K562 (cell line): ENCODE results near the gene SLC1A4. TPM values are rescaled to one million over a fixed set of nuclear protein-coding genes. Genes with fewer than 3 reads are reported as not detected.

Experiments used
- CREB1 ChIP-seq, 2 experiments: sonication (generic) in 1 of 2; formaldehyde crosslinking in 1 of 2; IDR thresholded peaks; 2 replicates each; pipeline versions ENCODE4 v1.6.1 to v1.8.0; 2012 to 2022; ENCODE audit warnings: inconsistent platforms in 1 of 2, mild to moderate bottlenecking in 1 of 2, missing genetic modification reagents in 1 of 2, moderate library complexity in 1 of 2
- EP300 ChIP-seq: IDR thresholded peaks from 2 replicates; pipeline ENCODE4 v1.6.1; 2012; ENCODE audit warnings: low read length, improper control_type of control experiment
- ERF ChIP-seq: fragments of 450-650 bp; formaldehyde crosslinking; IDR thresholded peaks from 2 replicates; pipeline ENCODE4 v1.4.0; 2020; ENCODE audit warnings: mild to moderate bottlenecking, mixed read lengths
- FOXA3 ChIP-seq, 2 experiments: fragments of 450-650 bp in 1 of 2; sonication (generic) in 1 of 2; formaldehyde crosslinking; IDR thresholded peaks in 1 of 2; conservative IDR thresholded peaks in 1 of 2; 2 replicates each; pipeline versions ENCODE4 v1.4.0 to v1.8.0; 2020 to 2022; ENCODE audit warnings: mild to moderate bottlenecking in 2 of 2, missing genetic modification reagents in 1 of 2
- GATA2 ChIP-seq: sonication (generic); formaldehyde crosslinking; IDR thresholded peaks from 2 replicates; pipeline ENCODE4 v1.4.0; 2020; ENCODE audit warnings: mild to moderate bottlenecking, missing genetic modification reagents
- HDAC6 ChIP-seq: IDR thresholded peaks from 2 replicates; pipeline ENCODE4 v1.6.1; 2012; ENCODE audit warnings: low read depth, mild to moderate bottlenecking, control low read depth, inconsistent platforms, low read length, moderate library complexity
- HMGN3 ChIP-seq: IDR thresholded peaks from 2 replicates; pipeline ENCODE4 v1.6.1; 2011; ENCODE audit warnings: borderline replicate concordance, low read depth, mild to moderate bottlenecking, mixed read lengths, low read length; ENCODE audit not compliant: insufficient read length; ENCODE audit errors: extremely low read depth
- MEF2A ChIP-seq: IDR thresholded peaks from 2 replicates; pipeline ENCODE4 v1.6.1; 2011; ENCODE audit warnings: low read depth, mild to moderate bottlenecking, low read length, moderate library complexity; ENCODE audit not compliant: control insufficient read depth
- MXI1 ChIP-seq: IDR thresholded peaks from 2 replicates; pipeline ENCODE4 v1.6.1; 2011; ENCODE audit warnings: low read depth, mild to moderate bottlenecking, improper control_type of control experiment, low read length
- NFXL1 ChIP-seq: fragments of 450-650 bp; formaldehyde crosslinking; IDR thresholded peaks from 2 replicates; pipeline ENCODE4 v1.4.0; 2021; ENCODE audit warnings: mild to moderate bottlenecking
- POLR2AphosphoS5 ChIP-seq: IDR thresholded peaks from 2 replicates; pipeline ENCODE4 v1.6.1; 2011; ENCODE audit warnings: mild to moderate bottlenecking, low read depth, low read length, moderate library complexity; ENCODE audit not compliant: control insufficient read depth, insufficient read depth
- SNRNP70 ChIP-seq: fragments of 200-400 bp; formaldehyde crosslinking; optimal IDR thresholded peaks from 2 replicates; pipeline ENCODE3; 2017; ENCODE audit warnings: low read depth, low read length
- STAT5B ChIP-seq: fragments of 250-450 bp; sonication (Bioruptor Pico); IDR thresholded peaks from 2 replicates; pipeline ENCODE4 v1.8.0; 2021; ENCODE audit warnings: mild to moderate bottlenecking, inconsistent platforms
- ZBTB17 ChIP-seq: fragments of 450-650 bp; formaldehyde crosslinking; IDR thresholded peaks from 2 replicates; pipeline ENCODE4 v1.4.0; 2020; ENCODE audit warnings: mild to moderate bottlenecking
- ZC3H11A ChIP-seq: IDR thresholded peaks from 2 replicates; pipeline ENCODE4 v1.6.1; 2012; ENCODE audit warnings: low read depth, low read length, improper control_type of control experiment
- ZSCAN29 ChIP-seq: fragments of 450-650 bp; IDR thresholded peaks from 2 replicates; pipeline ENCODE4 v1.6.1; 2017
- polyA plus RNA-seq, 8 experiments: library from polyadenylated mRNA; depleted of rRNA in 4 of 8; stranded (reverse) in 5 of 8; unstranded in 3 of 8; fragments of >200 nt; fragmentation: Nextera tagmentation in 2 of 8; fragmentation: Illumina TruSeq in 1 of 8; extraction: Ambion mirVana in 2 of 8; extraction: Trizol in 1 of 8; gene quantifications; 2 replicates each; pipeline versions ENCODE4 v1.2.1 to v1.2.3, GENCODE V29; 2011 to 2014; ENCODE audit warnings: inconsistent platforms in 1 of 8, missing spikeins in 1 of 8
- total RNA-seq, 7 experiments: library from RNA; depleted of rRNA in 6 of 7; stranded (reverse); fragments of >200 nt in 6 of 7; fragmentation: Illumina TruSeq in 2 of 7; extraction: Trizol in 2 of 7; gene quantifications; 2 replicates each; pipeline versions ENCODE4 v1.2.1 to v1.2.3, GENCODE V29; 2011 to 2021; ENCODE audit warnings: low replicate concordance in 1 of 7
- TF ChIP-seq, protein P1 (sequence below): sonication (generic); formaldehyde crosslinking; IDR thresholded peaks from 2 replicates; pipeline ENCODE4 v1.8.0; 2022; ENCODE audit warnings: mild to moderate bottlenecking, missing genetic modification reagents
- TF ChIP-seq, protein P2 (sequence below): conservative IDR thresholded peaks from 2 replicates; pipeline ENCODE4 v1.6.1; 2011; ENCODE audit warnings: low read depth, mild to moderate bottlenecking, low read length; ENCODE audit not compliant: control insufficient read depth
- TF ChIP-seq, protein P3 (sequence below): sonication (generic); formaldehyde crosslinking; IDR thresholded peaks from 2 replicates; pipeline ENCODE4 v1.8.1; 2022; ENCODE audit warnings: missing genetic modification reagents
- TF ChIP-seq, protein P4 (sequence below), 2 experiments: fragments of 450-650 bp in 1 of 2; sonication (generic) in 1 of 2; formaldehyde crosslinking in 1 of 2; IDR thresholded peaks in 1 of 2; conservative IDR thresholded peaks in 1 of 2; 2 replicates each; pipeline versions ENCODE4 v1.6.1 to v1.8.1; 2016 to 2023; ENCODE audit warnings: mild to moderate bottlenecking in 2 of 2, moderate library complexity in 2 of 2, inconsistent platforms in 1 of 2, missing genetic modification reagents in 1 of 2

Gene SLC1A4
- total and polyA plus RNA-seq, 9 of the 15 experiments (the other 6 are each of a cell fraction or from before 2014, with no cell fraction given), result 4.4 to 24.0 (median 10.9) TPM

DNA sequence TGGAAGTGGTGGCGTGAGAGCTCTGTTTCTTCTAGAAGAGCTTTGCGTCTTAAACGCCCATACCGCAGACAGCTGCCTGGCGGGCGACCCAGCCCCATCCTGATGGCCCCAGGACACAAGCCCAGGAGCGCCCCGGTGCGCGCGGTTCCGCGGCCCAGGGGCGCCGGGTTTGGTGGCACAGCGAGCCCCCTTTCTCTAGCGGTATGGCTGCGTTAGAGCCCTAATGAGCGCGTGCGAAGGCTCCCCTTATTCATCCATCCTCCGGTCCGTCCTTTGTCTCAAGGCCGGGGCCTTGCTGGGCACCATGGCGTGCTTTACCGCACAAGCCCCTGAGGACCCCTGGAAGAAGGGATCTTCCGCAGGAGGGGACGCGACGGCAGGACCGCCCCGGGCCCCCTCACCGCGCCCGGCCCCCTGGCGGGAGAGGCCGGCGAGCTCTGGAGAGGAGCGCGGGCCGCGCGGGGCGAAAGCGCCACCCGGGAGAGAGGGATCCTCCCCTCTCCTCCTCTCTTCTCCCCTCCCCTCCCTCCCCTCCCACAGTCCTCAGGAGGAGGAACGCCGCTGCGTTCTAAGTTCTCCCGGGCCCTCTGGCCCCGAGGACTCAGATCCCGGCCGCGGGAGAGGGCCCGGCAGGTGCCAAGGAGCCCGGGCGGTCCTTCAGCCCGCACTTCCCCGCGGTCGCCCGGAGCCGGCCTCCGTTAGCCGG lies 626 bp upstream of the SLC1A4 start (continued):
- TF ChIP-seq HMGN3, result peak; percentile 82
- TF ChIP-seq CREB1 (IDR thresholded peaks at IDR 0.05), result no peak
- TF ChIP-seq CREB1 (CRISPR knock-in tag; IDR thresholded peaks at IDR 0.05), result 0 out of 2 replicates have a peak, but pooled peaks have one; percentile 12
- TF ChIP-seq, protein P1, sequence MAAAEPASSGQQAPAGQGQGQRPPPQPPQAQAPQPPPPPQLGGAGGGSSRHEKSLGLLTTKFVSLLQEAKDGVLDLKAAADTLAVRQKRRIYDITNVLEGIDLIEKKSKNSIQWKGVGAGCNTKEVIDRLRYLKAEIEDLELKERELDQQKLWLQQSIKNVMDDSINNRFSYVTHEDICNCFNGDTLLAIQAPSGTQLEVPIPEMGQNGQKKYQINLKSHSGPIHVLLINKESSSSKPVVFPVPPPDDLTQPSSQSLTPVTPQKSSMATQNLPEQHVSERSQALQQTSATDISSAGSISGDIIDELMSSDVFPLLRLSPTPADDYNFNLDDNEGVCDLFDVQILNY (CRISPR knock-in tag), result no peak
- peak; percentile 45; the same call in 1 of the 2 replicates for TF ChIP-seq POLR2AphosphoS5
- no peak for TF ChIP-seq ZBTB17 (CRISPR knock-in tag)
- no peak for TF ChIP-seq EP300
- TF ChIP-seq, protein P2, sequence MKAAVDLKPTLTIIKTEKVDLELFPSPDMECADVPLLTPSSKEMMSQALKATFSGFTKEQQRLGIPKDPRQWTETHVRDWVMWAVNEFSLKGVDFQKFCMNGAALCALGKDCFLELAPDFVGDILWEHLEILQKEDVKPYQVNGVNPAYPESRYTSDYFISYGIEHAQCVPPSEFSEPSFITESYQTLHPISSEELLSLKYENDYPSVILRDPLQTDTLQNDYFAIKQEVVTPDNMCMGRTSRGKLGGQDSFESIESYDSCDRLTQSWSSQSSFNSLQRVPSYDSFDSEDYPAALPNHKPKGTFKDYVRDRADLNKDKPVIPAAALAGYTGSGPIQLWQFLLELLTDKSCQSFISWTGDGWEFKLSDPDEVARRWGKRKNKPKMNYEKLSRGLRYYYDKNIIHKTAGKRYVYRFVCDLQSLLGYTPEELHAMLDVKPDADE, result no peak
- no peak for TF ChIP-seq MEF2A
- TF ChIP-seq, protein P3, sequence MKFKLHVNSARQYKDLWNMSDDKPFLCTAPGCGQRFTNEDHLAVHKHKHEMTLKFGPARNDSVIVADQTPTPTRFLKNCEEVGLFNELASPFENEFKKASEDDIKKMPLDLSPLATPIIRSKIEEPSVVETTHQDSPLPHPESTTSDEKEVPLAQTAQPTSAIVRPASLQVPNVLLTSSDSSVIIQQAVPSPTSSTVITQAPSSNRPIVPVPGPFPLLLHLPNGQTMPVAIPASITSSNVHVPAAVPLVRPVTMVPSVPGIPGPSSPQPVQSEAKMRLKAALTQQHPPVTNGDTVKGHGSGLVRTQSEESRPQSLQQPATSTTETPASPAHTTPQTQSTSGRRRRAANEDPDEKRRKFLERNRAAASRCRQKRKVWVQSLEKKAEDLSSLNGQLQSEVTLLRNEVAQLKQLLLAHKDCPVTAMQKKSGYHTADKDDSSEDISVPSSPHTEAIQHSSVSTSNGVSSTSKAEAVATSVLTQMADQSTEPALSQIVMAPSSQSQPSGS (CRISPR knock-in tag), result no peak
- TF ChIP-seq, protein P4, sequence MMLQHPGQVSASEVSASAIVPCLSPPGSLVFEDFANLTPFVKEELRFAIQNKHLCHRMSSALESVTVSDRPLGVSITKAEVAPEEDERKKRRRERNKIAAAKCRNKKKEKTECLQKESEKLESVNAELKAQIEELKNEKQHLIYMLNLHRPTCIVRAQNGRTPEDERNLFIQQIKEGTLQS (IDR thresholded peaks at IDR 0.05), result no peak
- TF ChIP-seq, protein P4 (CRISPR knock-in tag; conservative IDR thresholded peaks at IDR 0.05), result 0 out of 2 replicates have a peak, but pooled peaks have one; percentile 20
- TF ChIP-seq HDAC6, result no peak
- TF ChIP-seq ERF (CRISPR knock-in tag), result no peak
- no peak for TF ChIP-seq SNRNP70
- TF ChIP-seq MXI1, result no peak
- peak in 1 of 2 experiments; percentile 61; a peak in 1 of 4 replicates for TF ChIP-seq FOXA3 (CRISPR knock-in tag; conservative IDR thresholded peaks at IDR 0.05 in 1 of 2, IDR thresholded peaks at IDR 0.05 in 1 of 2)
- TF ChIP-seq ZSCAN29, result no peak
- TF ChIP-seq GATA2, result no peak
- TF ChIP-seq ZC3H11A, result no peak
- no peak for TF ChIP-seq NFXL1
- no peak for TF ChIP-seq STAT5B (CRISPR knock-in tag)
